Stimulated activated CD4-positive, alpha-beta T cell treated with anti-CD3 and anti-CD28 coated beads, Interleukin-4, amount 100 ng/mL, for 4 hours (primary cell): ENCODE measurements around the gene KLHL29.
A peak's percentile ranks its signal among the peaks of the same experiment; 100 is the strongest.

Experiments used
- DNase-seq, 2 experiments: peaks; one replicate each; pipeline ENCODE4 v3.0.0-alpha.2; 2020

Gene KLHL29

DNA sequence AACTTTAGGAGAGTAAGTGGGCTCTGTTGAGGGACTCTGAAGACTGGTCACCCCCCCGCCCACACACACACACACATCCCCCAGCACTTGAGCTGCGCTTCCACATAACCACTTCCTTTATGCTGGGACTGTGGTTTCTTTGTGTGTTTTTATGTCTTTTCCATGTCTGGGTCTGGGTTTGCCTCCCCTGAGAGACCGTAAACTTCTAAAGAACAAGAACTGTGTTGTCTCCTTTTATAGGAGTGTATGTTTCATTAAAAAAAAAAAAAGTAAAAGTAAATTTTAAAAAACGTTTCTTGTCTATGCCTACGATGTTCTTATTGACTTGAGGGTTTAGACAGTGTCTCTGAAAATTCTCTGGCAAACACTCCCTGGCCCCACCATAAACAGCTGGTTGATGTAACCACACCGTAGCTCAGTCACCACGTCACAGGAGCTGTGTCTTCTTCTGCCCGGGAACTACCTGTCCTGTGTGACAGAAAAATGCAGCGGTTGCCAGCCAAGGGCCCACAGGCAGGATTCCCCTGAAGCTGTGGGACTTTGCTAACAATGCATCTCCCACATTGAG is 68.0 kb downstream of the KLHL29 start:
- DNase-seq, result peak; percentile 6 to 7

DNA sequence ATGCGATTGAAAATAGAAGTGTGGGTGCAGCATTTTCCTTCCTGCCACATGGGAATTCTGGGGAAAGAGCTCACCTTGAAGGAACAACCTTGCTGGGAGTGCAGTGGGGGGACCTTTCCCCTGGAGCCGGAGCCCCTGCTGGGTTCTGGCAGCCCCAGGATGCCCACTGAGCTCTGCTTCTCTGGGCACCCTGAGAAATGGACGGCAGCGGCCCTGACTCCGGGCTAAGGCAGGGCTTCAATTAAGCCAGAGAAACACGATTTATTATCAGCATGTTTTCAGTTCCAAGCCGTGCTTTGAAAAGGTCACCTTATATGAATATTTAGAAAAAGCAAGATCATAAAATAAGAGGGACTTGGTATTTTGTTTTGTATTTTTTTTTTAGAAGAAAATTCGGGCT is 68.5 kb downstream of the KLHL29 start:
- DNase-seq, result no peak

DNA sequence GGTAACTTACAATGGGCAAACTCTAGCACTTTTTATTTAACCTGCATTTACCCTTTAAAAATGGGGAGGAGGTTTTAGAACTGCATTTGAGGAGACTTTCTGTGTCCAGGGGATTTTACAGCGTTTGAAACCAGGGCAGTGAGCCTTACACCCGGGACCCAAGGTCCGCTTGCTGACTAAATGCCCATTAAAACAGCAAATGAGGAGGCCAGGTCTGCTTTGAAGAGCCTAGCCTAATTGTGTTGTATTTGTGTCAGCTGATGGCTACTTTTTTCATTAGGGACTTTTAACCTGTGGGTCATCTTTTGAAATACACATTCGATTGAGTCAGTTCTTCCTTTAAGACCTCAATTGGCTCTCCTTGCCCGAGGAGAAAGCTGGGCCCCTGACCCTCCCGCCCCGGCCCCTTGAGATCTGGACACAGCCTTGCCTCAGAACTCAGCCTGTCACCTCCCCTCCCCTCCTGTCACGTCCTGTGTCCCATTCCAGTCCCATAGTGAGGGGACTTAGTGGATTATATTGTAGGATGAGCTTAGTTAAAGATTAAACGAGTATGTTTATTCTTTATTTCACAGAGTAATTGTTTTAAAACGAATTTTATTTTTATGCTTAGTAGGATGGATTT is 69.0 kb downstream of the KLHL29 start:
- no peak for DNase-seq

DNA sequence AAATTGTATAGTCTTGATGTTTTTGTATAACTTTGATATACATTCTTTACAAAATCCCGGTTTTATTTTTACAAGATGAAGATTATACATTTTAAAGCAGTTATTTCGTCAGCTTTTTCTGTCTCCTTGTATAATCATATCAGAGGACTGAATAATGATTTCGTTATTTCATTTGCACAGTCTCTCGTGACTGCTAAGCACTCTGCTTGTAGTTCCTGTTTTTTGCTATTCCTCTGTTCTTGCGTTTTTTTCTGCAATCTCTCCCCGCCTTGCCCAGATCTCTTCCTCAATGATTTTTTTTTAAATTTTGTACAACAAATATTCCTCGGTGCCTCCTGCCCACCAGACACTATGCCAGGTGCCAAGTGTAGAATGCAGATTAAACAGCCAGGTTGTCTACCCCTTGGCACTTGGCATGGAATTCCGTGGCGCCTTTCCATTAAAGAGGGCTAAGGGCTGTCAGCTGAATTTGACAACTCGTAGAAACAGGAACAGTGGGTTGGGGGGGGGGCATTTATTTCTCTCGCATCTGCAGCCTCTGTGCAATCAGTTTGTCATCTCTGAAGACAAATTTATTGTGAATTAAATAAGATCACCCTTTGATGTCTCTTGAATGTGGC is 69.6 kb downstream of the KLHL29 start:
- DNase-seq, result no peak

DNA sequence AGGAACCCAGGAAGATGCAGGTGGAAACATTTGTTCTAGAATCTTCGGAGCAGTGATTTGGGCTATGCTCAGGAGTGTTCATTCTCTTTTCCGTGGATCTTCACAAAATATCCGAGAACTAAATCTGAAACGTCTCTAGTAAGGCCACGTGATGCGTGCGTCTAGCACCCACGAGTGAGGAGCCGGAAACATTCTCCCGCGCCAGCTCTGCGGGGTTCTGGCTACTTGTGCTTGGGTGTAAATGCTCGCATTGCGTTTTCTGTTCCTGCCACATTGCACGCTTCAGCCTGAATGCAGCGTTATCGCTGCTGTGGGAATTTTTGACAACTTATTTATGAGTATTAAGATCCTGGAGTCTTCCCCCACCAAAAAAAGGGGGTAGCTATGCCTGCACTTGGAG is 71.4 kb downstream of the KLHL29 start:
- no peak for DNase-seq

DNA sequence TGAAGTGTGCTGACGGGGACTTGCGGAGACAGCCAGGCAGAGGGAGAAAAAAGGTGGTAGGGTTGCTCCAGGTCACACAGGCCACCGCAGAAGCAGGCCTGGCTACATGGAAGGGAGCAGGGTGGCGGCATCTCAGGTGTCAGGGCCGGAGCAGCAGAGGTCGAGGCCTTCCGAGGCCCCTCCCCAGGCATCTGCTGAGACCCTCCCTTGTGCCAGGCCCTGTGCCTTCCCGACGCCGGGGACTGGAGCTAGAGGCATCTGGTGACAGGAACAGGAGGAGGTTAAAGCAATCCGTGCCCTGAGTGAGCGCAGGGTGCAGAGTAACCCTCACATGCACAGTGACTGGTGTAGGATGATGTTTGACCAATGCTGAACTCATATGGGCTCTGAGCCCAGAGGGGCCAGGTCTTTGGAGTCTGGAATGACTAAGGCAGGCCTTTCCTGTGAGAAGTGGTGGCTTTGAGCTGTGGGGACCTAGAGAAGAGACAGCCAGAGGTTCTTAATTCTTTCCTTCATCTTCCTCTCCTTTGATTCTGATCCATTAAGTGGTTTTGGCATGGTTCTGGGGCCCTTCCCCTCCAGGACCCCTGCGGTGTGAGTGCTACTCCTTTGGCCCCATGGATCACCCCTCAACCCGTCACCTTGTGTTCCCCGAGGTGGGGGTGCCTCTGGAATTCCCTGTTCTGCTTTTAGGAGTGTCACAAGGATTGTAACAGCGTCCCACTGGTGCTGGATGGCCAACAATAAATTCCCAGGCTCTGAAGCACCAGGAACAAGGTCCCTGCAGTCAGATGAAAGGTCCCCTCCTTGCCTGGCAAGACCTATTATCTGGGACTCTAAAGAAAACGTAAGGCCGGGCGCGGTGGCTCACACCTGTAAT is 72.1 kb downstream of the KLHL29 start:
- DNase-seq, result no peak

DNA sequence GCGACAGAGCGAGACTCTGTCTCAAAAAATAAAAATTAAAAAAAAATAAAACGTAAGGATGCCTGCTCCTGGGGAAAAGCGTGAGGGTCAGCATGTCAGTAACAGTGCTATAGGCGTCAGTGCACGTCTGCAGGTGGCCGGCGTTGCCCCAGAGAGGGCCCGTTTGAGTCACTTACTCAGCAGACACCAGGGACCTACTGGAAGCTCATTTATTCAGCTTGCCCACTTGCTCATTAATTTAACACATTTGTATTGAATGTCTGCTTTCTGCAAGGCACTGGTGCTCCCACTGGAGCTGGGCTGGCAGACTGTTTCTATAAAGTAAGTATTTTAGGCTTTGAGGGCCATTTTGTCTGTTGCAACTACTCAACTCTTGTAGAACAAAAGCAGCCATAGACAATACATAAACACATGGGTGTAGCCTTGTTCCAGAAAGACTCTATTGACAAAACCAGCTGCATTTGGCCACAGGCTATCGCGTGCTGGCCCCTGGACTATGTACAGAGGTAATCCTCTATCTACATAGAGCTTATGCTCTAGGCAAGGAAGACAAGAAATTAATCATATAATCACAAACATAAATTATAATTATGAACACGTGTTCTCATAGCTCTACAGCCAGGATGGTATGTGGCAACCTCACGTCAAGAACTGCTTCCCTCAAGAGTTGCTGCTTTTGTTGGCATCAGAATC is 73.2 kb downstream of the KLHL29 start:
- DNase-seq, result no peak

DNA sequence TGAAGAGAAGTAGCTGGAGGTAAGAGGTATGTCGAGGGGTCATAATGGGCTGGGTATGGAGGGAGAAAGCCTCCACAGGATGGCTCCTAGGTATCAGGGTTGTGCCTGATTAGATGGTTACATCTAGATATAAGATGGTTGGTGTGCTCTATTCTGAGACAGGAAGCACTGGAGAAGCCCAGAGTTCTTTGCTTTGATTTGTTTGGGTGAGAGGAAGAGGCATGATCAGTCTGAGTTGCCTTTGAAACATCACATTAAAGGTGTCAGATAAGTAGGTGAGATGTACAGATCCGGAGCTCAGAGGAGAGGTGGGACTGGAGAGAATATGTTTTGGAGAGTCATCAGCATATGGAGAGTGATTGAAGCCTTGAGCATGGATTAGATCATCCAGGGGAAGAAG is 74.1 kb downstream of the KLHL29 start:
- no peak for DNase-seq

DNA sequence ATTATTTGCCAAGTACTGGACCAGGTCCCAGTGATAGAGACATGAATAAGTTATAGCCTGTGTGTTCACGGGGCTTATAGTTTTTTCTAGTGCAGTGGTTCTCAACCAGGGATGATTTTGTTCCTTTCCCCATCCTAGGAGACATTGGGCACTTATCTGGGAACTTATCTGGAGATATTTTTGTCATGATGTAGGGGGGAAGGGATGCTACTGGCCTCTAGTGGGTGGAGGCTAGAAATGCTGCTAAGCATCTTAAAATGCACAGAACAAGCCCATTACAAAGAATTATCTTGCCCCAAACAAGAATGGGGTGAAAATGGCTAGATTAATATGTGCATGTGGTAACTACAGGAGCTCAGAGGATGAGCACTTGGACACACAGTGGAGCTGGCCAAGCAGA is 75.2 kb downstream of the KLHL29 start:
- no peak for DNase-seq

DNA sequence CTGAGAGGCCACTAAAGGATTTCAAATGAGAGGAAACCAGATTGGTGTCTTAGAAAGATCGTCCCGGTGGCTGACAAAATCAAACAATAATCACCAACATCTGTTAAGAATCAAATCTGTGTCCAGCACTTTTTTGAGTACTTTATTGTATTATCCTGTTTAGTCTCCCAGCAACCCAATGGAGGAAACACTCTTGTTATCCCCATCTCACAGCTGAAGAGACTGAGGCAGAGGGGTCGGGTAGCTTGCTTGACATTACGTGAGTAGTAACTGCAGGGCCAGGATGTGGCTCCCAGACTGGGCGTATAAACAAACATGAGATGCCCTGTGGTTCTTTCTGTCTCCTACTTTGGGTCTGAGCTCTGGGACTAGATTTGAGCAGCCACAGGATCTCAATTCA is 76.0 kb downstream of the KLHL29 start:
- no peak for DNase-seq

DNA sequence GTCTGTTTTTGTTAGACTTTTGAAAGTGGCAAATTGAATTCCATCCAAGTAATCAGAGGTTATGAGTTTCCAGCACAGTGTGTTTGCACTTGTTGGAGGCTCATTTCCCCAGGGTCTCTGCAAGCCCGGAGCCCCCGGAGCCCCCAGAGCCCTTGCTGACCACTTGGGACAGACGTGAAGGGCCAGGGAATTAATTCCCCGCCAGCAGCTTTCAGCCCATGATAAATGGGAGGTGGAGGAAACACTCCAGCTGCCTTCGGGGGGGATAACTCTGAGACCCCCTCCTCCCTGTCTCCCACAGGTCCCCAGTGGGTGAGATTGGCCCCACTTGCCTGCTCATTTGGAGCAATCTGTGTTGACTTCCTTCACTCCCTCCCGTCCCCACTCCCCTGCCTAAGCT is 79.2 kb downstream of the KLHL29 start:
- no peak for DNase-seq

DNA sequence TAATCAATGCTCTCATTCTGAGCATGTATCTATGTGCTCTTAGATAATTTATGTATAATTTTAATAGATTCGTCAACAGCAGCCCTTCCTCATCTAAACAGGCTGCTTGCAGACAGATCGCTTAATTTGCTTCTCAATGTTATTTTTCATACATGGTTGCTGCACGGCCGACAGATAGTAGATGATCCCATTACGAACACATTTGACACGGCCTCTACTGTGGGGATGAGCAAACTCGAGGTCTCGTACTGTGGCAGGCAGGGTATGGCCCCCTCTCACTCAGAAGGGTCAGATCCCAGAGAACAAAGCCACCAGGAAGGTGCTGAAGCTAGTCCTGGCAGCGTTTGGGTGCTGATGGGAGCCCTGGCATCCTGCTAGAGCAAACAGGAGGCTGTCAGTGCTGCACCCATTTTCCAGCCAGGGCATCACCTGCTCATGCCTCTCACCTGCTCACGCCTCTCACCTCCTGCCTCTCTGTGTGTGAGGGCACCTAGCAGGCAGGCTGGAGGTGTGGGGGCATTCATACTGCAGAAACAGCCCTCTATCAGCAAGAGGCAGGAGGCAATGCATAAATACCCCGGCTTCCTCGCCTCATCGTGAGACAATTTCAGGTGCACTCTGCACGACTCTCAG is 80.0 kb downstream of the KLHL29 start:
- DNase-seq, result no peak

DNA sequence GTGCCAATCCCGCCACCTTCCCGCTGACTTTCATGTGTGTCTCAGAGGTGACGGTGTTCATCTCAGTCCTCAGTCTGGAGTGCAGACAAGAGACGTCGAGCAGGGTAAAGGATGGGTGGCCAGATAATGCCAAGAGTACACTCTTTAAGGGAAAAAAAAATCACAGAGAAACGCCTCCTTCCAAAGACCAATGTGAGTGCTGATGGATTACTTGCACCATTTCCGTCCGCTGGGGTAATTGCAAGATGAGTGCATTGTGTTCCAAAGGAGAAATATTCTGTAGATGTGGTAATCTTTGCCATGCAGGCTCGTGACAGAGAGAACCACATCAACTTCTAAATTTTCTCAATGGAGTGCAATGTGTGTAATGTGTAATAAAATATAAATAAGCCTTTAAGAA is 81.0 kb downstream of the KLHL29 start:
- DNase-seq, result no peak

DNA sequence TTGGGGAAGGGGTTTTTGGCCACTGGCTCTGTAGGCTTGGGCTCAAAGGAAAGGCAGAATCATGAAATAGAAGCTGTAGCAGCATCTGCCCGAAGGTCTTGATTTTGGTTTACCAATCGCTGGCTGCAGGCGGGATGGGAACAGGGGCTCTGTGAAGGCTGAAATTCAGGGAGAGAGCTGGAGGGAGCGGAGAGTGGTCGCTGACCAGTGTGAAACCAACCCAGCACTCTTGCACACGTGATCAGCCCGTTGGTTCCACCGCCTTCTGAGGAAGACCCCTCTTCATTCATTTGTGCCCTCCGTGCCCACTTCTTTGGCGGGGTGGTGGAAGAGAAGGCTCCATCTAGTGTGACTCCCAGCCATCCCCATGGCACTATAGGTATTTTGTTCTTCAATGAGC is 82.6 kb downstream of the KLHL29 start:
- no peak for DNase-seq

DNA sequence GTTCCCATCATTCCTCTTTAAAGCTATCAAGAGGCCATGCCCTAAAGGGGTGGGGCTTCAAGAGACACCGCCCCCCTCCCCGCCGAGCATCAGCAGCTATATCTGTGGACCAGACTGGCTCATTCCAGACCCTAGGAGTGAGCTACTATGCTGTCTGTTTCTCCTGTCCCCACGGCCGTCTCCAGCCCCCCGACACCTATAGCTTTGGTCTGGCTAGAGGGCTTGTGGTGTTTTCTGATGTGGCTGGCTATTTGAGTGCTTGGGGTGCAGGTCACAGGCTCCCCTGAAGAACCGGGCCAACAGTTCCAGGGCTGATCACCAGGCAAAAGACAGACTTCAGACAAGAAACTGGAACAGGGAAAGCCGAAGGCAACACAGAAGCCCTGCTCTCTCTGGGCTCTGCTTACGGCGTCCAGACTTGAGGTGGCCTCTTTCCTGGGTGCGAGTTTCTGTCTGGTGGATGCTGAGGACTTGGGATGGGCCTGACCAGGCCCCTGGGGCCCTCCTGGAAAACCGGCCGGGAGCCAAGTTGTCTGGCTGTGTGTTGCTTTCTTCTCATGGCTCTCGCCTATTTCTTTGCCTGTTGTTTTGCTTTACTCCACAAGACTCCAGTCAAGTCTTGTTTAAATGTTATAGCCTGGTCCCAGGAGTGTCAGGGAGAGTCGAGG is 83.6 kb downstream of the KLHL29 start:
- no peak for DNase-seq

DNA sequence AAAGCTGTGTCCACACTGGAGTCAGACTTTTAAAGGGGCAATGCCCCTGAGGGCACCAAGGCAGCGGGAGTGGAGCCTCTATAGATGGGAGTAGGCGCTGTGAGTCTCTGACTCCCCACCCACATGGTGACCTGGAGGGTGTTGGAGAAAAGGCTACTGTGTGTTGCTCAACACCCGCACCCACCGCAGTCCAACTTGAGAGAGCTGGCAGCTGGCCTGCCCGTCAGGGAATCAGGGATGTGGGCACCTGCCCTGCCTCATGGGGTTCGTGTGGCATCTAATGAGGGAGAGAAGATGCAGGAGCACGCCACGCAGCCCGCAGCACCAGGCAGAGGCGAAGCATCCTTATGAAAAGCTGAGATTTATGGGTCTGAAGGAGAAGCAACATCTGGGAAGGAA is 84.2 kb downstream of the KLHL29 start:
- DNase-seq, result no peak

DNA sequence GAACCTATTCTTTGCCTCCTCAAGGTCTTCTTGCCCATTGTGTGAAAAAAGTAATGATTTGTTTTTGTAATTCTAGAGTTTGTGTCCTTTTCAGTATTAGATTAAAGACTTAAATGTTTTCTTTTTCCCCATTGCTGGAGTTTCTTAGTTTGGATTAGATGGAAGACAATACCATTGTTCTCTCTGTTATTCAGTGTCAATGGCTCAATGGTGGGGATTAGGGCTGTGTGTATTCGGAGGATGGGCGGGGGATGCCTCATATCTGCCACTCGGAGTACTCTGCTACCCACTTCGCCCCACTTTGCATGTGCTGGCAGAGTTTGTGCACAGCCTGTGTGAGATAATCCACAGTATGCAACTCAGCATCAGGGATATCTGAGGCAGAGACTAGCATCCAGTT is 90.1 kb downstream of the KLHL29 start:
- DNase-seq, result no peak

DNA sequence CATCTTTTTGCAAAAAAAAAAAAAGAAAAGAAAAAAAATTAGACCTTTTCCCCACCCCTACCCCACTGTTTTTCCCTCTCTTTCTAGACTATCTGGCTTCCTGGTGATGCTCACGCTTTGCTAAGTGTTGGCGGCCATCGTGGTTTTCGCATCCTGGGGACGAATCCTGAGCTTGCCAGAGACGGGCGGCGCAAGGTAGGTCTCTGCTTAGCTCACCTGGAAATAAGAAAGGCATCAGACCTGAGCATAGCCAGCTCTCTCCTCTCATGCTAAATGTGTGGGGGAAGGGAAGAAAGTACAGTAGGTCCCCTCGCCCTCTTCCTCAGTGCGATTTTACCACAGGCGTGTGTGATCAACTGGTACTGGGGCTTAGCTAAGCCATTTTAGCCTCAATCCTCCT is 90.5 kb downstream of the KLHL29 start:
- no peak for DNase-seq

DNA sequence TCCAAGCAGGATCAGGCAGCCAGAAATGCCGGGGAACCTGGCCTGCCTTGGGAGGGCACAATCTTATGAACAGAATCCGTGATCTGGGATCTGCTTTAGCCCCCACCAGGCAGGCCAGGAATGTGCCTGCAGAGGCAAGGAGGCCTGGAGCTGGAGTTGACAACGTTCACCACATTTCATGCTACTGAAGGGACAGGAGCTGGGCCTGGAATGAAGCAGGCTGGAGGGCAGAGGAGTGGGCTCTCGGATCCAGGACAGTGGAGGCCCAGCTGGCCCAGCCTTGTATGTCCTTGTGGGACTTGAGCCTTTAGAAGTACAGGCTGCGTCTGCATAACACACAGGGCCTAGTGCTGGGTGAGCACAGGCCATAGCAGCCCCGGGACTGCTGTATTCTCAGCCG is 91.8 kb downstream of the KLHL29 start:
- DNase-seq, result no peak

DNA sequence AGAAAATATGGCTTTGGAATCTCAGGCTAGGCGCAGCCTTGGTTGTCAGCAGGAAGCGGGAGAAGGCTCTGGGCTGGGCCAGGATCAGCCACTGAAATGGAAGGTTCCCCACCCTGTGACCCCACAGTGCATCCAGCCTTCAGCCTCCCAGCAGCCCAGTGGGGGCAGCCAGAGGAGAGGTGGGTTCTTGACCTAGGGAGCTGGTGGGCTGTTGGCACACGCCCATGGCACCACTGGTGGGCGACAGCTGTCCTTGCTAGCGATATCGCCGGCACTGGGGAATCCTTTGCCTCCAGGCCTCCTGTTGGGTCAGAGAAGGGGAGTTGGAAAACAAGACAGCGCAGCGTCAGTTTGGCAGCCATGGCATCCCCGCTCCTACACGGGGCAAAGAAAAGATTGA is 92.4 kb downstream of the KLHL29 start:
- DNase-seq, result no peak

DNA sequence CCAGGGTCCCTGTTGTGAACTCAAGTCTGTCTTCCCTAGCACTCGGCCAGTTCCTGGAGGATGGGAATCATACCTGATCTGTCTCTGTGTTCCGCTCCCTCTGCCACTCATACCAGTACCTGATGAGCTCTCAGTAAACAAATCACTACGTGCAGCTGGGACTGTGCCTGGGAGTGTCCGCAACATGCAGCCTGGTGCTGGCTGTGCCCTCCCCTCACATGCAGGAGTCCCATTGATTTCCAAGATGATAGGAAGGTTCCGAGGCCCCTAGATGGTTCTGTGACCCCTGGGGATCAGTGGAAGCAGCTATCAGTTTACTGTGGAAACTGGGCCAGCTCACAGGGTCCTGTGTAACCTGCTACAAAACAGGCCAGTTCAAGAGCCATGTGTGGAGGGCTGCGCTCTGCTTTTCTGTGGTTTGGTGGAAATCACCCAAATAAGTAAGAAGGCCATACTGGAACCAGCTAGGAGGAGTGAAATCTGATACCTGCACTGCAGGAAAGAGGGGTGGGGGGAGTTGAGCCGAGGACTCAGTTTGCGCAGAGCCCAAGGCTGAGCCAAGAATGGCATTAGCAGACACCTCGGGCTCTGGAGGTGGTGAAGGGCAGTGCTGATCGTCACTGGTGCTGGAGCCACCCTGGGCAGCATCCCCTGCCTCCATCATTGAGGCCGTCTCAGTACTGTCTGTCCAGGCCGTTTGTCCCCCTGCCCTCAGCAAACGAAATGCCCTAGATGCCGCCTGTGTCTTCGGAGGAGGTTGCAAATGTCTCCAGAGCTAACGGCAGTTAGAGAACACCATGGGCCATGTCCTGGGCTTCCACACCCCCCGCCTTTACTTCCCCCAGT is 93.3 kb downstream of the KLHL29 start:
- DNase-seq, result no peak
